IMR-90 (cell line): ENCODE results near the gene UBTD1. TPM values are rescaled to one million over a fixed set of nuclear protein-coding genes. Genes with fewer than 3 reads are reported as not detected.

Experiments used
- ATAC-seq: fragments of 200-7000 bp; cut with Tn5 transposase; 2 replicates; pipeline ENCODE4 v1.9.1; 2020; ENCODE audit warnings: low read depth, mild to moderate bottlenecking, moderate library complexity
- BruUV-seq: library from RNA; stranded (reverse); fragments of 400-500 nt; replicated peaks from 2 replicates; lab custom pipeline; 2021; lab: Mats Ljungman, UMichigan
- CTCF ChIA-PET: fragments of 300-600 bp; formaldehyde crosslinking; extraction: SDS; loops from one replicate; lab custom pipeline; 2021; ENCODE audit warnings: antibody characterized with exemption; lab: Yijun Ruan, JAX
- POLR2A ChIA-PET: fragments of 300-600 bp; sonication (Branson Sonifier 250); formaldehyde crosslinking; loops from one replicate; lab custom pipeline; 2022; ENCODE audit warnings: antibody characterized with exemption; ENCODE audit not compliant: unreplicated experiment; lab: Charles Lee
- DNase-seq: peaks from one replicate; pipeline ENCODE4 v3.0.0; 2013
- H2AFZ ChIP-seq: replicated peaks from 2 replicates; pipeline ENCODE3; 2013; ENCODE audit warnings: low read length, mild to moderate bottlenecking; ENCODE audit not compliant: poor library complexity
- H2AK5ac ChIP-seq: 2 replicates; pipeline ENCODE4 v1.6.1; 2013; ENCODE audit warnings: low read depth, low read length, inconsistent platforms
- H2AK9ac ChIP-seq: replicated peaks from 2 replicates; pipeline ENCODE3; 2013; ENCODE audit warnings: mild to moderate bottlenecking, low read depth, low read length, moderate library complexity; ENCODE audit not compliant: poor library complexity
- H2BK120ac ChIP-seq: 2 replicates; pipeline ENCODE4 v1.6.1; 2013; ENCODE audit warnings: low read depth, low read length, inconsistent platforms
- H2BK15ac ChIP-seq: 3 replicates; pipeline ENCODE4 v1.6.1; 2013; ENCODE audit warnings: low read depth, low read length, inconsistent platforms
- H2BK20ac ChIP-seq: 2 replicates; pipeline ENCODE4 v1.6.1; 2013; ENCODE audit warnings: low read depth, mild to moderate bottlenecking, inconsistent platforms, low read length, moderate library complexity
- H2BK5ac ChIP-seq: 2 replicates; pipeline ENCODE4 v1.6.1; 2013; ENCODE audit warnings: mild to moderate bottlenecking, low read depth, low read length, inconsistent platforms; ENCODE audit not compliant: poor library complexity, severe bottlenecking
- H3K14ac ChIP-seq: replicated peaks from 2 replicates; pipeline ENCODE4 v1.6.1; 2013; ENCODE audit warnings: low read depth, low read length, inconsistent platforms
- H3K18ac ChIP-seq: 2 replicates; pipeline ENCODE4 v1.6.1; 2013; ENCODE audit warnings: low read depth, low read length, control low read depth
- H3K23ac ChIP-seq: 2 replicates; pipeline ENCODE4 v1.6.1; 2013; ENCODE audit warnings: low read depth, low read length, inconsistent platforms
- H3K27ac ChIP-seq: 2 replicates; pipeline ENCODE4 v1.5.1; 2013; ENCODE audit warnings: mild to moderate bottlenecking, control low read depth, low read length; ENCODE audit not compliant: insufficient read depth
- H3K27me3 ChIP-seq: 2 replicates; pipeline ENCODE4 v1.6.1; 2013; ENCODE audit warnings: low read length; ENCODE audit not compliant: control insufficient read depth, insufficient read depth
- H3K36me3 ChIP-seq: 2 replicates; pipeline ENCODE4 v1.6.1; 2013; ENCODE audit warnings: low read length, mixed read lengths; ENCODE audit not compliant: control insufficient read depth, insufficient read depth
- H3K4ac ChIP-seq: 2 replicates; pipeline ENCODE4 v1.6.1; 2013; ENCODE audit warnings: low read depth, low read length, inconsistent platforms
- H3K4me1 ChIP-seq: 2 replicates; pipeline ENCODE4 v1.6.1; 2013; ENCODE audit warnings: low read length, mixed read lengths; ENCODE audit not compliant: control insufficient read depth, insufficient read depth
- H3K4me2 ChIP-seq: 2 replicates; pipeline ENCODE4 v1.6.1; 2013; ENCODE audit warnings: low read depth, mild to moderate bottlenecking, control low read depth, low read length, moderate library complexity
- H3K4me3 ChIP-seq: 2 replicates; pipeline ENCODE4 v1.5.1; 2013; ENCODE audit warnings: low read depth, mild to moderate bottlenecking, control low read depth, low read length, moderate library complexity; ENCODE audit not compliant: insufficient read depth
- H3K56ac ChIP-seq: 2 replicates; pipeline ENCODE4 v1.6.1; 2013; ENCODE audit warnings: low read length, inconsistent platforms; ENCODE audit not compliant: insufficient read depth; ENCODE audit errors: extremely low read depth
- H3K79me1 ChIP-seq, 2 experiments: 2 replicates each; pipeline ENCODE4 v1.6.1; 2013; ENCODE audit warnings: low read length in 2 of 2, inconsistent platforms in 1 of 2, low read depth in 1 of 2
- H3K9ac ChIP-seq: 2 replicates; pipeline ENCODE4 v1.6.1; 2013; ENCODE audit warnings: low read depth, low read length, control low read depth
- H3K9me1 ChIP-seq: 2 replicates; pipeline ENCODE4 v1.6.1; 2013; ENCODE audit warnings: low read length, inconsistent platforms; ENCODE audit not compliant: insufficient read depth
- H3K9me3 ChIP-seq: 2 replicates; pipeline ENCODE4 v1.6.1; 2013; ENCODE audit warnings: low read length; ENCODE audit not compliant: control insufficient read depth, insufficient read depth
- H4K20me1 ChIP-seq: 2 replicates; pipeline ENCODE4 v1.6.1; 2013; ENCODE audit warnings: low read length, inconsistent platforms; ENCODE audit not compliant: insufficient read depth
- H4K5ac ChIP-seq: 2 replicates; pipeline ENCODE4 v1.6.1; 2013; ENCODE audit warnings: mild to moderate bottlenecking, low read depth, low read length, control low read depth
- H4K8ac ChIP-seq, 2 experiments: 2 replicates each; pipeline ENCODE4 v1.6.1; 2013; ENCODE audit warnings: low read depth in 2 of 2, low read length in 2 of 2, control low read depth in 1 of 2, inconsistent platforms in 1 of 2
- H4K91ac ChIP-seq: 2 replicates; pipeline ENCODE4 v1.6.1; 2013; ENCODE audit warnings: low read depth, low read length, inconsistent platforms; ENCODE audit not compliant: insufficient read depth
- CEBPB ChIP-seq: IDR thresholded peaks from 2 replicates; pipeline ENCODE4 v1.6.1; 2012; ENCODE audit warnings: low read depth, low read length, improper control_type of control experiment
- CTCF ChIP-seq: conservative IDR thresholded peaks from 2 replicates; pipeline ENCODE4 v1.5.1; 2012; ENCODE audit warnings: mild to moderate bottlenecking, low read depth, low read length, improper control_type of control experiment
- ELK1 ChIP-seq: fragments of 150-350 bp; IDR thresholded peaks from 2 replicates; pipeline ENCODE4 v1.6.1; 2016; ENCODE audit warnings: low read depth, mild to moderate bottlenecking, low read length, moderate library complexity, borderline replicate concordance
- MAFK ChIP-seq: IDR thresholded peaks from 2 replicates; pipeline ENCODE4 v1.6.1; 2012; ENCODE audit warnings: low read depth, low read length, improper control_type of control experiment
- POLR2A ChIP-seq: IDR thresholded peaks from 2 replicates; pipeline ENCODE4 v1.6.1; 2012; ENCODE audit warnings: mild to moderate bottlenecking, low read depth, low read length
- RCOR1 ChIP-seq: IDR thresholded peaks from 2 replicates; pipeline ENCODE4 v1.6.1; 2012; ENCODE audit warnings: mild to moderate bottlenecking, low read length, improper control_type of control experiment; ENCODE audit not compliant: insufficient replicate concordance
- RFX5 ChIP-seq: IDR thresholded peaks from 2 replicates; pipeline ENCODE4 v1.8.0; 2012; ENCODE audit warnings: low read depth, mild to moderate bottlenecking, low read length, moderate library complexity
- WGBS, 2 experiments: methylation state at CpG; one replicate each; pipeline versions ENCODE4 v1.1.5 to v1.1.7; 2013; ENCODE audit warnings: missing lambda C conversion rate in 2 of 2; ENCODE audit not compliant: insufficient read length in 1 of 2; ENCODE audit errors: extremely low coverage in 2 of 2; 5-methylcytosine and 5-hydroxymethylcytosine counted together
- dilution Hi-C: fragments of 300-500 bp; cut with HindIII; formaldehyde crosslinking; loops from one replicate; pipeline ENCODE4 v1.14.3; 2018; ENCODE audit warnings: low sequenced_read_pairs; ENCODE audit not compliant: unreplicated experiment
- in situ Hi-C: fragments of 300-500 bp; cut with MboI; formaldehyde crosslinking; loops from 3 replicates; pipeline ENCODE4 v1.14.3; 2019; ENCODE audit warnings: low sequenced_read_pairs, inconsistent platforms, mixed read lengths
- intact Hi-C: fragments of 100-400 bp; cut with micrococcal nuclease; formaldehyde crosslinking; loops from 2 replicates; pipeline ENCODE4 v1.10.0; 2022
- polyA plus RNA-seq, 3 experiments: library from polyadenylated mRNA; depleted of rRNA; stranded (reverse); fragments of >200 nt; gene quantifications; 2 replicates each; pipeline ENCODE4 v1.2.3, GENCODE V29; 2012; ENCODE audit warnings: low replicate concordance in 1 of 3
- total RNA-seq: library from RNA; depleted of rRNA; stranded (reverse); fragments of >200 nt; gene quantifications from 2 replicates; pipeline ENCODE4 v1.2.3, GENCODE V29; 2012

The UBTD1 gene
- total and polyA plus RNA-seq, 2 of the 4 experiments (the other 2 are of a cell fraction), result 21.9 to 44.9 TPM

DNA sequence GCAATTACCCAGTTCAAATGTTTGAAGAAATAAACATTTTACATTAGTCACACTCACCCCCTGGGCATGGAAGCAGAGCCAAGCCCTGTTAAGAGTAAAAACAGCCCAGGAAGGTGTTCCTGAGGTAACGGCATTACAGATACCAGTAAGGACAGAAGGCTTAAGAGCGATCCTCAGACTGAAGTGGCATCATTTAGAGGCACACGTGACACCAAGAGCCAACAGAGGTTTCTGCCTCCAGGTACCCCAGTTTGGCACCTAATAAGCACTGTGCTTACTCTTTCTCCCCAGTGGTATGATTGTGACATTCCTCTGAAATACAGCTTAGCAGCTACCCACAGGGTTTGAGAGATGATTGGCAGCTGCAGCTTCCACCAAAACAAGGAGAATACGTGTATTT, 17.7 kb upstream of the UBTD1 start:
- POLR2A ChIA-PET, result no interaction called here

More for the DNA sequence above, 17.7 kb upstream of the UBTD1 start:
- intact Hi-C loops (no loop called here), in situ Hi-C loops (no loop called here), dilution Hi-C loops (no loop called here)
- H3K27ac ChIP-seq, result no peak overlapping the region
- H3K9me3 ChIP-seq, result no peaks in the 10 kb centered on the region
- TF ChIP-seq RFX5 (no peak), CTCF (no peak), POLR2A (no peak), ELK1 (no peak), RCOR1 (no peak), CEBPB (no peak), MAFK (no peak)
- H2BK20ac ChIP-seq, result no peak overlapping the region
- no peak overlapping the region for H3K4me3 ChIP-seq
- no peak overlapping the region for H2AFZ ChIP-seq
- peaks cover 8% of the 10 kb centered on the region for H3K4me1 ChIP-seq
- no peak overlapping the region for H4K8ac ChIP-seq
- no peak overlapping the region for H2AK5ac ChIP-seq
- H3K9me1 ChIP-seq, result peaks cover 18% of the 10 kb centered on the region
- peak overlapping the region; percentile 46 for H2BK5ac ChIP-seq
- H3K18ac ChIP-seq, result no peak overlapping the region
- no peak overlapping the region; the same call in 1 of the 2 replicates for H3K4ac ChIP-seq
- peaks cover 37% of the 10 kb centered on the region for H3K36me3 ChIP-seq
- DNase-seq (peak; percentile 21), ATAC-seq (peak; percentile 35)
- H3K23ac ChIP-seq, result 0 out of 2 replicates have a peak overlapping the region, but pooled peaks have one; percentile 29
- H3K56ac ChIP-seq, result no peak overlapping the region
- H3K4me2 ChIP-seq, result no peak overlapping the region
- BruUV-seq, result no TSS peak
- 94% methylated on average over 2 of the region's 4 CpGs; no CpG with 5 or more reads in 1 of the 2 experiments for WGBS, 2 experiments
- no peak overlapping the region for H4K5ac ChIP-seq
- H2BK15ac ChIP-seq, result no peak overlapping the region
- no peak overlapping the region for H2BK120ac ChIP-seq
- H4K91ac ChIP-seq, result no peak overlapping the region
- H3K27me3 ChIP-seq, result no peaks in the 10 kb centered on the region
- H3K9ac ChIP-seq, result no peak overlapping the region
- CTCF ChIA-PET, result interaction anchor here (0.8 kb wide), 1 partner anchor 11 kb away, joined by 3 read pairs; no protein-coding TSS in a partner anchor
- no peak overlapping the region for H2AK9ac ChIP-seq
- H3K14ac ChIP-seq, result peak overlapping the region; percentile 42; the same call in 1 of the 2 replicates
- peaks cover 28% of the 10 kb centered on the region for H4K20me1 ChIP-seq
- H3K79me1 ChIP-seq, result peaks cover 30 to 76% of the 10 kb centered on the region in 2 experiments
